HG03571 (cell line): ENCODE data around the gene HID1.
"Not testable (repeated sequence)": the region's sequence is repeated elsewhere in the genome, so short reads cannot be mapped to it uniquely, and the experiment has no call there.

Experiments used
- ATAC-seq: cut with Tn5 transposase; IDR thresholded peaks from one replicate; pipeline ENCODE4 v1.9.1; 2021; ENCODE audit not compliant: unreplicated experiment

HID1 gene

GRCh38 chr17:74924250-74924948 is 48.2 kb downstream of the HID1 start, which contains the start of gene OTOP2:
Gene OTOP2, plus strand, starts transcription at chr17:74924273. Its CDS starts 360 bp downstream, at chr17:74924633.
- ATAC-seq: no peak

GRCh38 chr17:74923538-74924249 is 48.9 kb downstream of the HID1 start:
- ATAC-seq: no peak

GRCh38 chr17:74922694-74923537 is 49.6 kb downstream of the HID1 start, which contains the start of gene USH1G:
Gene USH1G, minus strand, starts transcription at chr17:74923255. Its CDS starts 182 bp downstream, at chr17:74923073.
- no peak for ATAC-seq

- no peak for ATAC-seq
Measured at GRCh38 chr17:74922172-74922571, 50.4 kb downstream of the HID1 start.

- ATAC-seq: no peak
Measured at GRCh38 chr17:74921769-74922168, 50.8 kb downstream of the HID1 start.

GRCh38 chr17:74921026-74921681 is 51.4 kb downstream of the HID1 start:
- no peak for ATAC-seq

GRCh38 chr17:74920642-74921025 is 51.9 kb downstream of the HID1 start:
- no peak for ATAC-seq

- ATAC-seq: no peak
Measured at GRCh38 chr17:74920306-74920620, 52.3 kb downstream of the HID1 start.

GRCh38 chr17:74919440-74920305 is 52.9 kb downstream of the HID1 start:
- ATAC-seq: no peak

GRCh38 chr17:74918906-74919305 is 53.7 kb downstream of the HID1 start:
- ATAC-seq: no peak

GRCh38 chr17:74917430-74917829 is 55.1 kb downstream of the HID1 start:
- ATAC-seq: no peak

GRCh38 chr17:74916851-74917199 is 55.7 kb downstream of the HID1 start:
- ATAC-seq: no peak

GRCh38 chr17:74916136-74916850 is 56.3 kb downstream of the HID1 start:
- no peak for ATAC-seq

- not testable (repeated sequence) for ATAC-seq
Measured at GRCh38 chr17:74911423-74911822, 61.1 kb downstream of the HID1 start.

GRCh38 chr17:74909097-74909496 is 63.5 kb downstream of the HID1 start:
- ATAC-seq: not testable (repeated sequence)

- no peak for ATAC-seq
Measured at GRCh38 chr17:74907012-74907411, 65.5 kb downstream of the HID1 start.

- not testable (repeated sequence) for ATAC-seq
Measured at GRCh38 chr17:74906214-74906793, 66.3 kb downstream of the HID1 start.

GRCh38 chr17:74904687-74905409 is 67.7 kb downstream of the HID1 start:
- ATAC-seq: no peak

GRCh38 chr17:74903671-74904070 is 68.9 kb downstream of the HID1 start:
- ATAC-seq: no peak
